Liver (tissue), 9 donors: ENCODE results near the gene ADGRF5. TPM values are rescaled to one million over a fixed set of nuclear protein-coding genes. Genes with fewer than 3 reads are reported as not detected.
A peak's percentile ranks its signal among the peaks of the same experiment; 100 is the strongest.

Source experiments
- DNase-seq: peaks from one replicate; pipeline ENCODE4 v3.0.0-alpha.2; 2017; ENCODE audit warnings: low spot score
- H3K27ac ChIP-seq, 2 donors: one replicate each; pipeline ENCODE4 v1.7.0; 2013; ENCODE audit warnings: inconsistent platforms in 2 of 2, low read length in 2 of 2, control low read depth in 1 of 2, low read depth in 1 of 2, mild to moderate bottlenecking in 1 of 2
- H3K27me3 ChIP-seq, 4 donors: one replicate each; pipeline versions ENCODE4 v1.6.1 to v1.7.0; 2013; ENCODE audit warnings: low read length in 3 of 4, inconsistent platforms in 1 of 4, mild to moderate bottlenecking in 1 of 4, moderate library complexity in 1 of 4; ENCODE audit not compliant: control insufficient read depth in 4 of 4, insufficient read depth in 4 of 4
- H3K36me3 ChIP-seq, 4 donors: one replicate each; pipeline versions ENCODE4 v1.6.1 to v1.7.0; 2013; ENCODE audit warnings: low read length in 3 of 4, mild to moderate bottlenecking in 3 of 4, low read depth in 1 of 4, moderate library complexity in 1 of 4; ENCODE audit not compliant: control insufficient read depth in 4 of 4, insufficient read depth in 3 of 4
- H3K4me1 ChIP-seq, 4 donors: one replicate each; pipeline versions ENCODE4 v1.6.1 to v1.7.0; 2013; ENCODE audit warnings: low read length in 3 of 4, mild to moderate bottlenecking in 3 of 4, moderate library complexity in 1 of 4; ENCODE audit not compliant: control insufficient read depth in 4 of 4, insufficient read depth in 4 of 4
- H3K4me3 ChIP-seq, 3 donors: one replicate each; pipeline versions ENCODE4 v1.6.1 to v1.7.0; 2013; ENCODE audit warnings: low read length in 3 of 3, control low read depth in 1 of 3, low read depth in 1 of 3, mild to moderate bottlenecking in 1 of 3
- H3K9ac ChIP-seq, 2 donors: one replicate each; pipeline ENCODE4 v1.7.0; 2013; ENCODE audit warnings: low read length in 2 of 2, mild to moderate bottlenecking in 2 of 2, moderate library complexity in 2 of 2, control low read depth in 1 of 2, low read depth in 1 of 2
- H3K9me3 ChIP-seq, 4 donors: one replicate each; pipeline versions ENCODE4 v1.6.1 to v1.7.0; 2013; ENCODE audit warnings: low read length in 3 of 4; ENCODE audit not compliant: control insufficient read depth in 4 of 4
- CTCF ChIP-seq: fragments of 150-350 bp; IDR thresholded peaks from 2 replicates; pipeline ENCODE4 v1.5.1; 2017; ENCODE audit warnings: improper control_type of control experiment, low read depth, low read length; ENCODE audit not compliant: missing input control
- EGR1 ChIP-seq, 2 donors: IDR thresholded peaks; 2 replicates each; pipeline ENCODE4 v1.6.1; 2016 to 2018; ENCODE audit warnings: antibody characterized with exemption in 2 of 2, low read depth in 2 of 2
- FOXA1 ChIP-seq: IDR thresholded peaks from 2 replicates; pipeline ENCODE4 v1.6.1; 2016; ENCODE audit warnings: antibody characterized with exemption
- NR2F2 ChIP-seq: IDR thresholded peaks from 2 replicates; pipeline ENCODE4 v1.6.1; 2016; ENCODE audit warnings: antibody characterized with exemption
- RAD21 ChIP-seq, 2 donors: IDR thresholded peaks; 2 replicates each; pipeline ENCODE4 v1.6.1; 2016; ENCODE audit warnings: antibody characterized with exemption in 2 of 2, mild to moderate bottlenecking in 2 of 2
- REST ChIP-seq: IDR thresholded peaks from 2 replicates; pipeline ENCODE4 v1.6.1; 2016; ENCODE audit warnings: antibody characterized with exemption, mild to moderate bottlenecking
- SP1 ChIP-seq: IDR thresholded peaks from 2 replicates; pipeline ENCODE4 v1.6.1; 2018; ENCODE audit warnings: antibody characterized with exemption, mild to moderate bottlenecking
- TAF1 ChIP-seq: conservative IDR thresholded peaks from 2 replicates; pipeline ENCODE4 v1.6.1; 2016; ENCODE audit warnings: antibody characterized with exemption, mild to moderate bottlenecking
- YY1 ChIP-seq: IDR thresholded peaks from 2 replicates; pipeline ENCODE4 v1.6.1; 2016; ENCODE audit warnings: antibody characterized with exemption, mild to moderate bottlenecking
- WGBS: extraction: QIAGEN DNeasy Blood & Tissue Kit; methylation state at CpG from one replicate; pipeline ENCODE4 v1.1.7; 2013; 5-methylcytosine and 5-hydroxymethylcytosine counted together
- polyA plus RNA-seq, 2 donors: library from polyadenylated mRNA; stranded (reverse) in 1 of 2; unstranded in 1 of 2; fragments of 200-250 nt in 1 of 2; fragments of >200 nt in 1 of 2; fragmentation: Nextera tagmentation in 1 of 2; extraction: Ambion mirVana in 1 of 2; gene quantifications; one replicate each; pipeline versions ENCODE4 v1.2.1 to v1.2.3, GENCODE V29; 2013 to 2015
- total RNA-seq, 2 donors: library from RNA; depleted of rRNA; stranded (reverse); fragments of >200 nt; gene quantifications; one replicate each; pipeline ENCODE4 v1.2.3, GENCODE V29; 2014
- donor health status: healthy.
- donor health status: healthy.
- donor health status: healthy.
- donor health status: healthy.
- donor health status: healthy.

Gene ADGRF5
- total and polyA plus RNA-seq, 4 donors = 4.9 to 19.9 (median 7.4) TPM

GRCh38 chr6:46921059-46921458 lies 679 bp downstream of the ADGRF5 start (continued):
- TF ChIP-seq EGR1 (IDR thresholded peaks at IDR 0.05; ENCODE audit: low read depth in 2 of 2) = no peak
- no peak for TF ChIP-seq FOXA1
- no peak for TF ChIP-seq RAD21 (IDR thresholded peaks at IDR 0.05)
- TF ChIP-seq TAF1 = no peak
- no peak for TF ChIP-seq CTCF

- Histone ChIP-seq H3K27me3 (no peaks in the 10 kb centered on the region), H3K9me3 (no peaks in the 10 kb centered on the region), H3K4me1 (no peaks in the 10 kb centered on the region), H3K27ac (no peak overlapping the region), H3K9ac (no peak overlapping the region), H3K36me3 (no peaks in the 10 kb centered on the region), H3K4me3 (no peak overlapping the region)
- TF ChIP-seq SP1 (no peak), NR2F2 (no peak)
- WGBS = 85% methylated on average over 3 of the region's 3 CpGs
- no peak for DNase-seq
Observed at GRCh38 chr6:46918806-46919205, 2.9 kb downstream of the ADGRF5 start.

GRCh38 chr6:46917002-46917545 lies 4.7 kb downstream of the ADGRF5 start:
- WGBS = 78% methylated on average over 3 of the region's 3 CpGs
- H3K27me3 ChIP-seq = no peaks in the 10 kb centered on the region
- DNase-seq = no peak
- no peaks in the 10 kb centered on the region for H3K4me1 ChIP-seq
- no peak overlapping the region for H3K9ac ChIP-seq
- H3K27ac ChIP-seq = no peak overlapping the region
- no peak overlapping the region for H3K4me3 ChIP-seq
- no peaks in the 10 kb centered on the region for H3K9me3 ChIP-seq
- TF ChIP-seq SP1 = no peak
- TF ChIP-seq YY1 = no peak
- TF ChIP-seq NR2F2 = peak; percentile 19
- no peaks in the 10 kb centered on the region for H3K36me3 ChIP-seq

GRCh38 chr6:46915866-46916265 lies 5.9 kb downstream of the ADGRF5 start:
- Histone ChIP-seq H3K4me1 (no peaks in the 10 kb centered on the region), H3K9me3 (no peaks in the 10 kb centered on the region), H3K9ac (no peak overlapping the region), H3K36me3 (no peaks in the 10 kb centered on the region), H3K27me3 (no peaks in the 10 kb centered on the region), H3K27ac (no peak overlapping the region), H3K4me3 (no peak overlapping the region)
- no peak for DNase-seq
- no peak for TF ChIP-seq REST
- 91% methylated on average over 4 of the region's 4 CpGs for WGBS
